CD4-positive, alpha-beta T cell (primary cell): ENCODE data around the gene SETD1B. TPM values are rescaled to one million over a fixed set of nuclear protein-coding genes. Genes with fewer than 3 reads are reported as not detected.
A peak's percentile ranks its signal among the peaks of the same experiment; 100 is the strongest.

Source experiments
- ATAC-seq: fragments of 200-7000 bp; cut with Tn5 transposase; one replicate; pipeline ENCODE4 v1.10.0; 2022; ENCODE audit warnings: mild to moderate bottlenecking; ENCODE audit not compliant: poor library complexity
- CTCF ChIA-PET: fragments of 350-600 bp; sonication (Branson Sonifier 250); formaldehyde crosslinking; loops from one replicate; lab custom pipeline; 2021; ENCODE audit warnings: antibody characterized with exemption, inconsistent platforms; lab: Charles Lee
- POLR2A ChIA-PET: fragments of 350-600 bp; sonication (Branson Sonifier 250); formaldehyde crosslinking; loops from one replicate; lab custom pipeline; 2021; ENCODE audit warnings: antibody characterized with exemption, inconsistent platforms; lab: Charles Lee
- DNase-seq, 14 experiments: peaks; one replicate each; pipeline ENCODE4 v3.0.0-alpha.2; 2013 to 2020; ENCODE audit warnings: mixed read lengths in 2 of 14
- H3K27ac ChIP-seq, 2 donors: one replicate each; pipeline versions ENCODE4 v1.5.1 to v1.7.0; 2013; ENCODE audit warnings: low read length in 2 of 2, low read depth in 1 of 2, mild to moderate bottlenecking in 1 of 2
- H3K27me3 ChIP-seq, 2 experiments: 1 replicate in 1 of 2; 2 replicates in 1 of 2; pipeline versions ENCODE4 v1.6.1 to v1.7.0; 2013; ENCODE audit warnings: low read length in 2 of 2, control low read depth in 1 of 2, mild to moderate bottlenecking in 1 of 2, moderate library complexity in 1 of 2; ENCODE audit not compliant: insufficient read depth in 2 of 2, control insufficient read depth in 1 of 2
- H3K36me3 ChIP-seq: one replicate; pipeline ENCODE4 v1.6.1; 2013; ENCODE audit warnings: low read length, control low read depth; ENCODE audit not compliant: insufficient read depth
- H3K4me1 ChIP-seq: one replicate; pipeline ENCODE4 v1.6.1; 2013; ENCODE audit warnings: low read length, control low read depth; ENCODE audit not compliant: insufficient read depth
- H3K4me3 ChIP-seq: one replicate; pipeline ENCODE4 v1.5.1; 2013; ENCODE audit warnings: mild to moderate bottlenecking, low read length, moderate library complexity
- H3K9me3 ChIP-seq, 2 experiments: 1 replicate in 1 of 2; 2 replicates in 1 of 2; pipeline versions ENCODE4 v1.6.1 to v1.7.0; 2013; ENCODE audit warnings: low read length in 2 of 2, mild to moderate bottlenecking in 2 of 2, control low read depth in 1 of 2, moderate library complexity in 1 of 2; ENCODE audit not compliant: control insufficient read depth in 1 of 2, insufficient read depth in 1 of 2
- H3K27ac Mint-ChIP-seq: one replicate; pipeline ENCODE4 v1.8.0; 2020; ENCODE audit warnings: mixed read lengths
- H3K27me3 Mint-ChIP-seq: one replicate; pipeline ENCODE4 v1.8.0; 2021; ENCODE audit warnings: mixed read lengths
- H3K36me3 Mint-ChIP-seq: one replicate; pipeline ENCODE4 v1.8.0; 2021; ENCODE audit warnings: low read depth, mixed read lengths
- H3K4me1 Mint-ChIP-seq: one replicate; pipeline ENCODE4 v1.8.0; 2021; ENCODE audit warnings: low read depth, mixed read lengths
- H3K4me3 Mint-ChIP-seq: one replicate; pipeline ENCODE4 v1.8.0; 2020; ENCODE audit warnings: mild to moderate bottlenecking, mixed read lengths
- H3K9me3 Mint-ChIP-seq: one replicate; pipeline ENCODE4 v1.8.0; 2020; ENCODE audit warnings: mixed read lengths
- CTCF ChIP-seq: fragments of 200-600 bp; IDR thresholded peaks from one replicate; pipeline ENCODE4 v1.8.0; 2022; ENCODE audit warnings: antibody characterized with exemption, mild to moderate bottlenecking
- intact Hi-C, 2 experiments: fragments of 100-400 bp; cut with DNase I in 1 of 2; cut with micrococcal nuclease in 1 of 2; formaldehyde crosslinking; loops; one replicate each; pipeline versions ENCODE4 v1.15.1 to v1.9.0; 2023 to 2025; cut with DNase I, micrococcal nuclease
- total RNA-seq, 174 experiments: library from RNA in 2 of 174; stranded (reverse) in 2 of 174; gene quantifications; one replicate each; pipeline ENCODE4 v1.2.3 and lab custom pipeline; 2021 to 2026

Gene SETD1B
- total RNA-seq, 2 experiments from 2014 or later: 146 to 151 TPM

- Mint-ChIP-seq H3K9me3 (no peaks in the 10 kb centered on the region), H3K27ac (no peak overlapping the region), H3K27me3 (no peaks in the 10 kb centered on the region), H3K36me3 (peaks cover 80% of the 10 kb centered on the region), H3K4me1 (peaks cover 43% of the 10 kb centered on the region), H3K4me3 (peak overlapping the region; percentile 45)
- no peaks in the 10 kb centered on the region for H3K9me3 ChIP-seq
- no peaks in the 10 kb centered on the region for H3K27me3 ChIP-seq
- H3K4me1 ChIP-seq: peaks cover 51% of the 10 kb centered on the region
- DNase-seq (no peak), ATAC-seq (no peak)
- H3K4me3 ChIP-seq: no peak overlapping the region
- ChIA-PET CTCF (interaction anchor here (16.5 kb wide), 1 partner anchor 19 kb away, joined by 746 read pairs; the partner anchor contains the start of gene RHOF), POLR2A (interaction anchor here (1.1 to 34.6 kb wide), 2 partner anchors 9 to 26 kb away, joined by 3 to 1869 read pairs; partner anchors contain the start of genes RHOF and SETD1B)
- no peak overlapping the region for H3K27ac ChIP-seq
- H3K36me3 ChIP-seq: peaks cover 79% of the 10 kb centered on the region
- intact Hi-C loops: loop anchor here in 1 of 2 experiments (5.0 kb wide), 1 partner anchor 73 kb away; the partner anchor contains the start of gene PSMD9
- no peak for TF ChIP-seq CTCF
These were observed 10.8 kb downstream of the SETD1B start for GRCh38 chr12:121814429-121815119.

GRCh38 chr12:121815263-121815662, 11.5 kb downstream of the SETD1B start:
- no peak for ATAC-seq
- peak overlapping the region; percentile 56 for H3K4me3 Mint-ChIP-seq
- Histone ChIP-seq H3K27me3 (no peaks in the 10 kb centered on the region), H3K4me1 (peaks cover 44% of the 10 kb centered on the region), H3K9me3 (no peaks in the 10 kb centered on the region), H3K27ac (no peak overlapping the region), H3K4me3 (no peak overlapping the region), H3K36me3 (peaks cover 79% of the 10 kb centered on the region)
- intact Hi-C loops: loop anchor here in 1 of 2 experiments (5.0 kb wide), 1 partner anchor 72 kb away; the partner anchor contains the start of gene PSMD9
- H3K9me3 Mint-ChIP-seq: no peaks in the 10 kb centered on the region
- no peak overlapping the region for H3K27ac Mint-ChIP-seq
- no peaks in the 10 kb centered on the region for H3K27me3 Mint-ChIP-seq
- POLR2A ChIA-PET: interaction anchor here (1.1 to 34.6 kb wide), 2 partner anchors 9 to 27 kb away, joined by 3 to 1869 read pairs; partner anchors contain the start of genes RHOF and SETD1B
- no peak for TF ChIP-seq CTCF
- H3K4me1 Mint-ChIP-seq: peaks cover 41% of the 10 kb centered on the region
- DNase-seq: peak in 1 of 14 experiments; percentile 34
- CTCF ChIA-PET: interaction anchor here (1.4 to 16.5 kb wide), 2 partner anchors 19 to 74 kb away, joined by 4 to 746 read pairs; partner anchors contain the start of genes PSMD9 and RHOF
- peaks cover 80% of the 10 kb centered on the region for H3K36me3 Mint-ChIP-seq

- H3K9me3 ChIP-seq: no peaks in the 10 kb centered on the region
- POLR2A ChIA-PET: interaction anchor here (1.3 to 34.6 kb wide), 2 partner anchors 11 to 29 kb away, joined by 5 to 1869 read pairs; partner anchors contain the start of genes RHOF and SETD1B
- TF ChIP-seq CTCF: no peak
- no peak overlapping the region for H3K4me3 ChIP-seq
- H3K27me3 ChIP-seq: no peaks in the 10 kb centered on the region
- DNase-seq (peak in 1 of 14 experiments; percentile 26), ATAC-seq (no peak)
- H3K36me3 ChIP-seq: peaks cover 82% of the 10 kb centered on the region
- Mint-ChIP-seq H3K27me3 (no peaks in the 10 kb centered on the region), H3K4me1 (peaks cover 28% of the 10 kb centered on the region), H3K36me3 (peaks cover 82% of the 10 kb centered on the region), H3K27ac (no peak overlapping the region), H3K9me3 (no peaks in the 10 kb centered on the region), H3K4me3 (no peak overlapping the region)
- CTCF ChIA-PET: interaction anchor here (16.5 kb wide), 1 partner anchor 21 kb away, joined by 746 read pairs; the partner anchor contains the start of gene RHOF
- intact Hi-C loops: loop anchor here in 1 of 2 experiments (5.0 kb wide), 1 partner anchor 70 kb away; the partner anchor contains the start of gene PSMD9
- peaks cover 27% of the 10 kb centered on the region for H3K4me1 ChIP-seq
- no peak overlapping the region for H3K27ac ChIP-seq
These were observed 13.3 kb downstream of the SETD1B start for GRCh38 chr12:121816925-121817647.
